ENCODE data around the gene EFHC2. TPM values are rescaled to one million over a fixed set of nuclear protein-coding genes. Genes with fewer than 3 reads are reported as not detected.

EFHC2 gene
- total RNA-seq, 1 donor from 2014 or later, result not detected

GRCh38 chrX:44267116-44267515, 76.4 kb downstream of the EFHC2 start:
- no peak overlapping the region for H3K9ac ChIP-seq (ENCODE audit: low read length)
- peaks cover 4% of the 10 kb centered on the region for H3K27me3 Mint-ChIP-seq (ENCODE audit: low read depth, unreplicated experiment)

GRCh38 chrX:44265559-44265958, 77.9 kb downstream of the EFHC2 start:
- H3K4me1 ChIP-seq (ENCODE audit: insufficient read depth, low read length), result no peaks in the 10 kb centered on the region
- peaks cover 2% of the 10 kb centered on the region for H3K9me3 Mint-ChIP-seq (ENCODE audit: unreplicated experiment)
- H3K27ac ChIP-seq (ENCODE audit: low read depth, low read length), result no peak overlapping the region
- no peak overlapping the region for H3K9ac ChIP-seq (ENCODE audit: low read length)
- no peak overlapping the region for H2AFZ ChIP-seq (ENCODE audit: low read depth, low read length)
- H3K4me3 Mint-ChIP-seq (ENCODE audit: unreplicated experiment), result no peak overlapping the region
- no peaks in the 10 kb centered on the region for H4K20me1 ChIP-seq (ENCODE audit: insufficient read depth, low read length)
- no peak overlapping the region for H3K4me2 ChIP-seq (ENCODE audit: low read length)
- H3K9me3 ChIP-seq (ENCODE audit: insufficient read depth, low read depth, low read length), result no peaks in the 10 kb centered on the region
- H3K27me3 ChIP-seq (ENCODE audit: insufficient read depth, low read length), result no peaks in the 10 kb centered on the region
- H3K27me3 Mint-ChIP-seq (ENCODE audit: low read depth, unreplicated experiment), result no peaks in the 10 kb centered on the region
- H3K36me3 ChIP-seq (ENCODE audit: insufficient read depth, low read length), result no peaks in the 10 kb centered on the region
- no peaks in the 10 kb centered on the region for H3K4me1 Mint-ChIP-seq (ENCODE audit: low read depth, unreplicated experiment)
- no peak overlapping the region for H3K4me3 ChIP-seq (ENCODE audit: insufficient read depth, low read depth, low read length)
- H3K27ac Mint-ChIP-seq (ENCODE audit: unreplicated experiment), result no peak overlapping the region
- no peak for DNase-seq (ENCODE audit: low read depth)
- H3K79me2 ChIP-seq (ENCODE audit: insufficient read depth, low read length), result no peaks in the 10 kb centered on the region
- H3K36me3 Mint-ChIP-seq (ENCODE audit: low read depth, unreplicated experiment), result no peaks in the 10 kb centered on the region
- no peak for TF ChIP-seq CTCF (IDR thresholded peaks at IDR 0.05; ENCODE audit: insufficient read depth, low read depth, low read length)
- no peak for TF ChIP-seq EZH2 (IDR thresholded peaks at IDR 0.05; ENCODE audit: insufficient read depth, low read length)
- no peak for FAIRE-seq

More at GRCh38 chrX:44267116-44267515, 76.4 kb downstream of the EFHC2 start:
- no peaks in the 10 kb centered on the region for H3K79me2 ChIP-seq (ENCODE audit: insufficient read depth, low read length)
- H3K27ac Mint-ChIP-seq (ENCODE audit: unreplicated experiment), result no peak overlapping the region
- H3K9me3 Mint-ChIP-seq (ENCODE audit: unreplicated experiment), result peaks cover 2% of the 10 kb centered on the region
- no peaks in the 10 kb centered on the region for H3K4me1 ChIP-seq (ENCODE audit: insufficient read depth, low read length)
- no peaks in the 10 kb centered on the region for H3K9me3 ChIP-seq (ENCODE audit: insufficient read depth, low read depth, low read length)
- TF ChIP-seq EZH2 (IDR thresholded peaks at IDR 0.05; ENCODE audit: insufficient read depth, low read length) (no peak), CTCF (IDR thresholded peaks at IDR 0.05; ENCODE audit: insufficient read depth, low read depth, low read length) (no peak)
- H3K27me3 ChIP-seq (ENCODE audit: insufficient read depth, low read length), result no peaks in the 10 kb centered on the region
- H3K4me1 Mint-ChIP-seq (ENCODE audit: low read depth, unreplicated experiment), result no peaks in the 10 kb centered on the region
- H3K4me3 ChIP-seq (ENCODE audit: insufficient read depth, low read depth, low read length), result no peak overlapping the region
- no peaks in the 10 kb centered on the region for H3K36me3 ChIP-seq (ENCODE audit: insufficient read depth, low read length)
- no peaks in the 10 kb centered on the region for H3K36me3 Mint-ChIP-seq (ENCODE audit: low read depth, unreplicated experiment)
- H4K20me1 ChIP-seq (ENCODE audit: insufficient read depth, low read length), result no peaks in the 10 kb centered on the region
- FAIRE-seq, result no peak
- DNase-seq (ENCODE audit: low read depth), result peak; percentile 12
- no peak overlapping the region for H2AFZ ChIP-seq (ENCODE audit: low read depth, low read length)
- H3K4me3 Mint-ChIP-seq (ENCODE audit: unreplicated experiment), result no peak overlapping the region
- no peak overlapping the region for H3K27ac ChIP-seq (ENCODE audit: low read depth, low read length)
- H3K4me2 ChIP-seq (ENCODE audit: low read length), result no peak overlapping the region

- no peaks in the 10 kb centered on the region for H3K79me2 ChIP-seq (ENCODE audit: insufficient read depth, low read length)
- H3K9ac ChIP-seq (ENCODE audit: low read length), result no peak overlapping the region
- no peaks in the 10 kb centered on the region for H3K4me1 ChIP-seq (ENCODE audit: insufficient read depth, low read length)
- H3K27me3 ChIP-seq (ENCODE audit: insufficient read depth, low read length), result no peaks in the 10 kb centered on the region
- Mint-ChIP-seq H3K4me1 (ENCODE audit: low read depth, unreplicated experiment) (no peaks in the 10 kb centered on the region), H3K9me3 (ENCODE audit: unreplicated experiment) (peaks cover 2% of the 10 kb centered on the region), H3K27ac (ENCODE audit: unreplicated experiment) (no peak overlapping the region), H3K36me3 (ENCODE audit: low read depth, unreplicated experiment) (no peaks in the 10 kb centered on the region), H3K27me3 (ENCODE audit: low read depth, unreplicated experiment) (no peaks in the 10 kb centered on the region), H3K4me3 (ENCODE audit: unreplicated experiment) (no peak overlapping the region)
- no peaks in the 10 kb centered on the region for H4K20me1 ChIP-seq (ENCODE audit: insufficient read depth, low read length)
- H3K27ac ChIP-seq (ENCODE audit: low read depth, low read length), result no peak overlapping the region
- H3K4me2 ChIP-seq (ENCODE audit: low read length), result no peak overlapping the region
- H2AFZ ChIP-seq (ENCODE audit: low read depth, low read length), result no peak overlapping the region
- FAIRE-seq (peak; percentile 5), DNase-seq (ENCODE audit: low read depth) (no peak)
- H3K9me3 ChIP-seq (ENCODE audit: insufficient read depth, low read depth, low read length), result no peaks in the 10 kb centered on the region
- no peak overlapping the region for H3K4me3 ChIP-seq (ENCODE audit: insufficient read depth, low read depth, low read length)
- TF ChIP-seq EZH2 (IDR thresholded peaks at IDR 0.05; ENCODE audit: insufficient read depth, low read length) (no peak), CTCF (IDR thresholded peaks at IDR 0.05; ENCODE audit: insufficient read depth, low read depth, low read length) (no peak)
- no peaks in the 10 kb centered on the region for H3K36me3 ChIP-seq (ENCODE audit: insufficient read depth, low read length)
These were observed 78.5 kb downstream of the EFHC2 start for GRCh38 chrX:44264936-44265335.

All from astrocyte (in vitro differentiated cells and primary cell).